Hematopoietic multipotent progenitor cell (in vitro differentiated cells): Measurements from ENCODE around the gene C4orf50. TPM values are rescaled to one million over a fixed set of nuclear protein-coding genes. Genes with fewer than 3 reads are reported as not detected.

Experiments
- DNase-seq, 3 donors: peaks; one replicate each; pipeline ENCODE4 v3.0.0-alpha.2; 2011 to 2015; ENCODE audit warnings: low read depth in 2 of 3, low spot score in 2 of 3
- total RNA-seq: library from RNA; depleted of rRNA; stranded (reverse); fragments of >200 nt; gene quantifications from one replicate; pipeline ENCODE4 v1.2.3, GENCODE V29; 2012

C4orf50 gene
- total RNA-seq, 1 donor: under 0.01 TPM

GRCh38 chr4:5897674-5898073 is 120.6 kb downstream of the C4orf50 start:
- DNase-seq: no peak

GRCh38 chr4:5895287-5895686 is 122.9 kb downstream of the C4orf50 start:
- no peak for DNase-seq

GRCh38 chr4:5894266-5894665 is 124.0 kb downstream of the C4orf50 start:
- no peak for DNase-seq

- DNase-seq: no peak
These were observed 124.6 kb downstream of the C4orf50 start for GRCh38 chr4:5893591-5893990.

- DNase-seq: no peak
These were observed 125.1 kb downstream of the C4orf50 start, which contains the start of gene CRMP1 for GRCh38 chr4:5893004-5893580. TSS of gene CRMP1 (minus strand) at chr4:5893086. CDS start at chr4:5892969, 117 bp downstream.

- no peak for DNase-seq
These were observed 125.8 kb downstream of the C4orf50 start for GRCh38 chr4:5892323-5893003.

- no peak for DNase-seq
These were observed 126.5 kb downstream of the C4orf50 start for GRCh38 chr4:5891563-5892322.

- DNase-seq: no peak
These were observed 128.0 kb downstream of the C4orf50 start for GRCh38 chr4:5890063-5890727.

- DNase-seq: no peak
These were observed 129.1 kb downstream of the C4orf50 start for GRCh38 chr4:5889002-5889696.

GRCh38 chr4:5888222-5889001 is 129.8 kb downstream of the C4orf50 start:
- DNase-seq: no peak

GRCh38 chr4:5887361-5888221 is 130.6 kb downstream of the C4orf50 start:
- no peak for DNase-seq

GRCh38 chr4:5887011-5887360 is 131.2 kb downstream of the C4orf50 start:
- no peak for DNase-seq

- no peak for DNase-seq
These were observed 132.5 kb downstream of the C4orf50 start for GRCh38 chr4:5885733-5886132.

GRCh38 chr4:5884796-5885195 is 133.4 kb downstream of the C4orf50 start:
- no peak for DNase-seq

- no peak for DNase-seq
These were observed 134.3 kb downstream of the C4orf50 start for GRCh38 chr4:5883916-5884315.

- no peak for DNase-seq
These were observed 135.3 kb downstream of the C4orf50 start for GRCh38 chr4:5882947-5883346.

GRCh38 chr4:5881340-5881739 is 136.9 kb downstream of the C4orf50 start:
- DNase-seq: no peak

- no peak for DNase-seq
These were observed 139.9 kb downstream of the C4orf50 start for GRCh38 chr4:5878359-5878758.

GRCh38 chr4:5877392-5877791 is 140.8 kb downstream of the C4orf50 start:
- no peak for DNase-seq
